Measurements from ENCODE around the gene TMPRSS11E. TPM values are rescaled to one million over a fixed set of nuclear protein-coding genes. Genes with fewer than 3 reads are reported as not detected.

TMPRSS11E gene
- total RNA-seq, 1 donor, result 0.42 TPM

GRCh38 chr4:68434277-68434676, 13.0 kb upstream of the TMPRSS11E start:
- Histone ChIP-seq H3K4me3 (ENCODE audit: low read length) (no peak overlapping the region), H3K27me3 (ENCODE audit: insufficient read depth, low read length) (no peaks in the 10 kb centered on the region), H3K4me1 (ENCODE audit: insufficient read depth, low read length) (no peaks in the 10 kb centered on the region), H3K9me3 (ENCODE audit: low read depth, low read length) (no peaks in the 10 kb centered on the region)

- Histone ChIP-seq H3K27me3 (ENCODE audit: insufficient read depth, low read length) (no peaks in the 10 kb centered on the region), H3K9me3 (ENCODE audit: low read depth, low read length) (no peaks in the 10 kb centered on the region), H3K4me3 (ENCODE audit: low read length) (no peak overlapping the region), H3K4me1 (ENCODE audit: insufficient read depth, low read length) (peaks cover under 1% of the 10 kb centered on the region)
These were observed 12.4 kb upstream of the TMPRSS11E start for GRCh38 chr4:68434836-68435235.

- peaks cover 8% of the 10 kb centered on the region for H3K4me1 ChIP-seq (ENCODE audit: insufficient read depth, low read length)
- no peaks in the 10 kb centered on the region for H3K27me3 ChIP-seq (ENCODE audit: insufficient read depth, low read length)
- no peaks in the 10 kb centered on the region for H3K9me3 ChIP-seq (ENCODE audit: low read depth, low read length)
- H3K4me3 ChIP-seq (ENCODE audit: low read length), result no peak overlapping the region
These were observed 2.2 kb upstream of the TMPRSS11E start for GRCh38 chr4:68445111-68445510.

GRCh38 chr4:68451246-68452211, 4.3 kb downstream of the TMPRSS11E start:
- H3K9me3 ChIP-seq (ENCODE audit: low read depth, low read length), result no peaks in the 10 kb centered on the region
- H3K4me1 ChIP-seq (ENCODE audit: insufficient read depth, low read length), result no peaks in the 10 kb centered on the region
- no peaks in the 10 kb centered on the region for H3K27me3 ChIP-seq (ENCODE audit: insufficient read depth, low read length)
- H3K4me3 ChIP-seq (ENCODE audit: low read length), result no peak overlapping the region

- H3K4me1 ChIP-seq (ENCODE audit: insufficient read depth, low read length), result no peaks in the 10 kb centered on the region
- H3K4me3 ChIP-seq (ENCODE audit: low read length), result no peak overlapping the region
- no peaks in the 10 kb centered on the region for H3K27me3 ChIP-seq (ENCODE audit: insufficient read depth, low read length)
- no peaks in the 10 kb centered on the region for H3K9me3 ChIP-seq (ENCODE audit: low read depth, low read length)
These were observed 12.8 kb downstream of the TMPRSS11E start for GRCh38 chr4:68460085-68460484.

GRCh38 chr4:68461790-68462189, 14.5 kb downstream of the TMPRSS11E start:
- Histone ChIP-seq H3K27me3 (ENCODE audit: insufficient read depth, low read length) (no peaks in the 10 kb centered on the region), H3K9me3 (ENCODE audit: low read depth, low read length) (no peaks in the 10 kb centered on the region), H3K4me1 (ENCODE audit: insufficient read depth, low read length) (no peaks in the 10 kb centered on the region), H3K4me3 (ENCODE audit: low read length) (no peak overlapping the region)

- Histone ChIP-seq H3K27me3 (ENCODE audit: insufficient read depth, low read length) (no peaks in the 10 kb centered on the region), H3K9me3 (ENCODE audit: low read depth, low read length) (no peaks in the 10 kb centered on the region), H3K4me1 (ENCODE audit: insufficient read depth, low read length) (no peaks in the 10 kb centered on the region), H3K4me3 (ENCODE audit: low read length) (no peak overlapping the region)
These were observed 15.4 kb downstream of the TMPRSS11E start for GRCh38 chr4:68462691-68463090.

- H3K4me3 ChIP-seq (ENCODE audit: low read length), result no peak overlapping the region
- no peaks in the 10 kb centered on the region for H3K27me3 ChIP-seq (ENCODE audit: insufficient read depth, low read length)
- no peaks in the 10 kb centered on the region for H3K4me1 ChIP-seq (ENCODE audit: insufficient read depth, low read length)
- no peaks in the 10 kb centered on the region for H3K9me3 ChIP-seq (ENCODE audit: low read depth, low read length)
These were observed 16.5 kb downstream of the TMPRSS11E start for GRCh38 chr4:68463796-68464195.

GRCh38 chr4:68465058-68465457, 17.8 kb downstream of the TMPRSS11E start:
- Histone ChIP-seq H3K27me3 (ENCODE audit: insufficient read depth, low read length) (no peaks in the 10 kb centered on the region), H3K4me3 (ENCODE audit: low read length) (no peak overlapping the region), H3K4me1 (ENCODE audit: insufficient read depth, low read length) (no peaks in the 10 kb centered on the region), H3K9me3 (ENCODE audit: low read depth, low read length) (no peaks in the 10 kb centered on the region)

GRCh38 chr4:68466185-68466584, 18.9 kb downstream of the TMPRSS11E start:
- Histone ChIP-seq H3K27me3 (ENCODE audit: insufficient read depth, low read length) (no peaks in the 10 kb centered on the region), H3K4me1 (ENCODE audit: insufficient read depth, low read length) (no peaks in the 10 kb centered on the region), H3K9me3 (ENCODE audit: low read depth, low read length) (no peaks in the 10 kb centered on the region), H3K4me3 (ENCODE audit: low read length) (no peak overlapping the region)

- no peaks in the 10 kb centered on the region for H3K27me3 ChIP-seq (ENCODE audit: insufficient read depth, low read length)
- H3K4me3 ChIP-seq (ENCODE audit: low read length), result no peak overlapping the region
- no peaks in the 10 kb centered on the region for H3K9me3 ChIP-seq (ENCODE audit: low read depth, low read length)
- no peaks in the 10 kb centered on the region for H3K4me1 ChIP-seq (ENCODE audit: insufficient read depth, low read length)
These were observed 19.5 kb downstream of the TMPRSS11E start for GRCh38 chr4:68466751-68467150.

- Histone ChIP-seq H3K27me3 (ENCODE audit: insufficient read depth, low read length) (no peaks in the 10 kb centered on the region), H3K4me1 (ENCODE audit: insufficient read depth, low read length) (no peaks in the 10 kb centered on the region), H3K9me3 (ENCODE audit: low read depth, low read length) (no peaks in the 10 kb centered on the region), H3K4me3 (ENCODE audit: low read length) (no peak overlapping the region)
These were observed 22.2 kb downstream of the TMPRSS11E start for GRCh38 chr4:68469482-68469881.

GRCh38 chr4:68476191-68476590, 28.9 kb downstream of the TMPRSS11E start:
- Histone ChIP-seq H3K4me1 (ENCODE audit: insufficient read depth, low read length) (no peaks in the 10 kb centered on the region), H3K9me3 (ENCODE audit: low read depth, low read length) (no peaks in the 10 kb centered on the region), H3K27me3 (ENCODE audit: insufficient read depth, low read length) (no peaks in the 10 kb centered on the region), H3K4me3 (ENCODE audit: low read length) (no peak overlapping the region)

- Histone ChIP-seq H3K4me1 (ENCODE audit: insufficient read depth, low read length) (no peaks in the 10 kb centered on the region), H3K9me3 (ENCODE audit: low read depth, low read length) (no peaks in the 10 kb centered on the region), H3K4me3 (ENCODE audit: low read length) (no peak overlapping the region), H3K27me3 (ENCODE audit: insufficient read depth, low read length) (no peaks in the 10 kb centered on the region)
These were observed 42.1 kb downstream of the TMPRSS11E start for GRCh38 chr4:68489338-68489737.

- peaks cover 3% of the 10 kb centered on the region for H3K4me1 ChIP-seq (ENCODE audit: insufficient read depth, low read length)
- H3K9me3 ChIP-seq (ENCODE audit: low read depth, low read length), result no peaks in the 10 kb centered on the region
- H3K27me3 ChIP-seq (ENCODE audit: insufficient read depth, low read length), result no peaks in the 10 kb centered on the region
These were observed 43.7 kb downstream of the TMPRSS11E start for GRCh38 chr4:68490826-68491457.

More at GRCh38 chr4:68490826-68491457, 43.7 kb downstream of the TMPRSS11E start:
- H3K4me3 ChIP-seq (ENCODE audit: low read length), result no peak overlapping the region
